ENCODE results near the gene NDUFB8.

- no peak for TF ChIP-seq POLR2A (IDR thresholded peaks at IDR 0.05)
- no peak for TF ChIP-seq CTCF (IDR thresholded peaks at IDR 0.05)
These were observed 51.7 kb downstream of the NDUFB8 start for GRCh38 chr10:100477970-100478369.

Measured in tibial nerve (tissue), 3 donors.